HEK293 (cell line): ENCODE results near the gene SNTA1.

Experiments used
- INSM2 ChIP-seq: fragments of 450-650 bp; formaldehyde crosslinking; IDR thresholded peaks from 2 replicates; pipeline ENCODE4 v1.5.1; 2016; ENCODE audit warnings: missing biosample characterization, missing genetic modification characterization
- PRDM10 ChIP-seq: fragments of 450-650 bp; formaldehyde crosslinking; IDR thresholded peaks from 2 replicates; pipeline ENCODE4 v1.5.1; 2016; ENCODE audit warnings: missing biosample characterization, missing genetic modification characterization
- PRDM4 ChIP-seq: fragments of 450-650 bp; formaldehyde crosslinking; IDR thresholded peaks from 2 replicates; pipeline ENCODE4 v1.5.1; 2017; ENCODE audit warnings: missing biosample characterization, missing genetic modification characterization
- REST ChIP-seq: fragments of 450-650 bp; formaldehyde crosslinking; IDR thresholded peaks from 2 replicates; pipeline ENCODE4 v1.5.1; 2016; ENCODE audit warnings: missing biosample characterization, missing genetic modification characterization
- TRIM28 ChIP-seq: IDR thresholded peaks from 2 replicates; pipeline ENCODE4 v1.6.1; 2011; ENCODE audit warnings: low read length, control low read depth, borderline replicate concordance
- WT1 ChIP-seq: fragments of 450-650 bp; formaldehyde crosslinking; IDR thresholded peaks from 2 replicates; pipeline ENCODE4 v1.5.1; 2016; ENCODE audit warnings: missing biosample characterization, missing genetic modification characterization
- ZBTB6 ChIP-seq: fragments of 450-650 bp; formaldehyde crosslinking; IDR thresholded peaks from 2 replicates; pipeline ENCODE4 v1.5.1; 2017; ENCODE audit warnings: missing biosample characterization, missing genetic modification characterization
- ZFHX2 ChIP-seq: fragments of 450-650 bp; formaldehyde crosslinking; conservative IDR thresholded peaks from 2 replicates; pipeline ENCODE4 v1.5.1; 2016; ENCODE audit warnings: missing biosample characterization, missing genetic modification characterization
- ZNF10 ChIP-seq: fragments of 450-650 bp; formaldehyde crosslinking; IDR thresholded peaks from 2 replicates; pipeline ENCODE4 v1.5.1; 2017; ENCODE audit warnings: missing biosample characterization, missing genetic modification characterization
- ZNF184 ChIP-seq: fragments of 450-650 bp; IDR thresholded peaks from 2 replicates; pipeline ENCODE4 v1.5.1; 2018; ENCODE audit warnings: missing biosample characterization, mild to moderate bottlenecking, missing genetic modification characterization
- ZNF248 ChIP-seq: fragments of 450-650 bp; formaldehyde crosslinking; IDR thresholded peaks from 2 replicates; pipeline ENCODE4 v1.5.1; 2017; ENCODE audit warnings: missing biosample characterization, missing genetic modification characterization
- ZNF302 ChIP-seq: fragments of 450-650 bp; formaldehyde crosslinking; IDR thresholded peaks from 2 replicates; pipeline ENCODE4 v1.5.1; 2016; ENCODE audit warnings: missing biosample characterization, missing genetic modification characterization, low read depth
- ZNF394 ChIP-seq: fragments of 450-650 bp; formaldehyde crosslinking; IDR thresholded peaks from 2 replicates; pipeline ENCODE4 v1.5.1; 2016; ENCODE audit warnings: missing biosample characterization, missing genetic modification characterization, mild to moderate bottlenecking, moderate library complexity, borderline replicate concordance
- ZNF513 ChIP-seq: fragments of 450-650 bp; IDR thresholded peaks from 2 replicates; pipeline ENCODE4 v1.5.1; 2018; ENCODE audit warnings: missing biosample characterization, missing genetic modification characterization
- ZNF561 ChIP-seq: fragments of 450-650 bp; IDR thresholded peaks from 2 replicates; pipeline ENCODE4 v1.5.1; 2018; ENCODE audit warnings: missing biosample characterization, missing genetic modification characterization, borderline replicate concordance
- ZNF610 ChIP-seq: fragments of 450-650 bp; formaldehyde crosslinking; IDR thresholded peaks from 2 replicates; pipeline ENCODE4 v1.5.1; 2016; ENCODE audit warnings: missing biosample characterization, missing genetic modification characterization, borderline replicate concordance
- ZNF624 ChIP-seq: fragments of 450-650 bp; formaldehyde crosslinking; IDR thresholded peaks from 2 replicates; pipeline ENCODE4 v1.5.1; 2017; ENCODE audit warnings: missing biosample characterization, missing genetic modification characterization
- ZNF629 ChIP-seq: fragments of 450-650 bp; formaldehyde crosslinking; IDR thresholded peaks from 2 replicates; pipeline ENCODE4 v1.5.1; 2017; ENCODE audit warnings: missing biosample characterization, missing genetic modification characterization
- ZNF747 ChIP-seq: fragments of 450-650 bp; formaldehyde crosslinking; IDR thresholded peaks from 2 replicates; pipeline ENCODE4 v1.5.1; 2016; ENCODE audit warnings: missing biosample characterization, missing genetic modification characterization
- ZNF76 ChIP-seq: fragments of 450-650 bp; formaldehyde crosslinking; IDR thresholded peaks from 2 replicates; pipeline ENCODE4; 2016; ENCODE audit warnings: low read depth, missing biosample characterization, missing genetic modification characterization, borderline replicate concordance
- ZNF777 ChIP-seq: fragments of 450-650 bp; formaldehyde crosslinking; IDR thresholded peaks from 2 replicates; pipeline ENCODE4 v1.5.1; 2017; ENCODE audit warnings: missing biosample characterization, missing genetic modification characterization, borderline replicate concordance
- ZNF785 ChIP-seq: fragments of 450-650 bp; formaldehyde crosslinking; IDR thresholded peaks from 2 replicates; pipeline ENCODE4 v1.5.1; 2016; ENCODE audit warnings: missing biosample characterization, missing genetic modification characterization
- ZSCAN4 ChIP-seq: fragments of 450-650 bp; formaldehyde crosslinking; IDR thresholded peaks from 2 replicates; pipeline ENCODE4 v1.5.1; 2017; ENCODE audit warnings: missing biosample characterization, missing genetic modification characterization

The SNTA1 gene

GRCh38 chr20:33401184-33401920 lies 42.2 kb downstream of the SNTA1 start, which contains the start of gene CDK5RAP1 (continued):
- peak; percentile 46; the same call in 1 of the 2 replicates for TF ChIP-seq PRDM4 (tag by site-specific recombination)
- peak; percentile 81; the same call in 1 of the 2 replicates for TF ChIP-seq ZNF302
- TF ChIP-seq ZNF248: no peak
- peak; percentile 78; the same call in 1 of the 2 replicates for TF ChIP-seq ZNF184 (tag by site-specific recombination)
- TF ChIP-seq TRIM28: peak; percentile 72; the same call in 1 of the 2 replicates
- TF ChIP-seq ZSCAN4: peak; percentile 67
- TF ChIP-seq REST (tag by site-specific recombination): peak; percentile 96
- TF ChIP-seq ZNF10 (tag by site-specific recombination): no peak; the same call in 1 of the 2 replicates
- TF ChIP-seq ZNF629 (tag by site-specific recombination): peak; percentile 80
- no peak for TF ChIP-seq ZNF747 (tag by site-specific recombination)
- no peak for TF ChIP-seq ZNF777 (tag by site-specific recombination)
- TF ChIP-seq ZNF561 (tag by site-specific recombination): peak; percentile 95; the same call in 1 of the 2 replicates
- TF ChIP-seq ZNF624 (tag by site-specific recombination): no peak
- peak; percentile 85 for TF ChIP-seq ZNF610 (tag by site-specific recombination)
- TF ChIP-seq ZFHX2: no peak
- peak; percentile 64; the same call in 1 of the 2 replicates for TF ChIP-seq ZBTB6 (tag by site-specific recombination)
- TF ChIP-seq INSM2 (tag by site-specific recombination): peak; percentile 95
- peak; percentile 77 for TF ChIP-seq PRDM10
- TF ChIP-seq ZNF513 (tag by site-specific recombination): 0 out of 2 replicates have a peak, but pooled peaks have one; percentile 28
- TF ChIP-seq ZNF76 (tag by site-specific recombination): peak; percentile 84; the same call in 1 of the 2 replicates
- peak; percentile 36 for TF ChIP-seq WT1
- TF ChIP-seq ZNF785 (tag by site-specific recombination): no peak
- TF ChIP-seq ZNF394 (tag by site-specific recombination): peak; percentile 89
